ENCODE measurements around the gene DPPA2.
"Not testable (repeated sequence)": the region's sequence is repeated elsewhere in the genome, so short reads cannot be mapped to it uniquely, and the experiment has no call there.

Gene DPPA2

GRCh38 chr3:109316162-109316730, at the start of gene DPPA2:
Gene DPPA2, minus strand, starts transcription at chr3:109316517. Its CDS starts 1,975 bp downstream, at chr3:109314542.
- DNase-seq, result no peak

DNA sequence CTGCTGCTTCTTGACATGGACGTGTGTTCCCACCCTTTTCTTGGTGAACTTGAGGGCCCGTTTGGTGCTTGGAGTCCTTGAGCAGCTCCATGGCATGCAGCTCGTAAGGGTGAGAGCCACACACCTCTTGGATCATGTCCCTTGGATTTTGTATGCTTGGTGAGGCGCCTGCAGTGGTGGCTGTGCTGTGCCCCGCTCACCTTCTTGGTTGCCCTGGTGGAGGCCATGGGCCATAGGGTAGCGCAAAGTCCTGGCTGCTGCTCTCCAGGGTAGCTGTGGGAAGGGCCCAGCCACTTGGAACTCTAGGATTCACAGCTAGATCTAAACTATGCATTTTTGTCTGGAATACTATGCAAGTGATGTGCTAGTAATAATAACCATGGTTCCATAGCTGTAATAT, 47.8 kb upstream of the DPPA2 start:
- DNase-seq, result no peak

DNA sequence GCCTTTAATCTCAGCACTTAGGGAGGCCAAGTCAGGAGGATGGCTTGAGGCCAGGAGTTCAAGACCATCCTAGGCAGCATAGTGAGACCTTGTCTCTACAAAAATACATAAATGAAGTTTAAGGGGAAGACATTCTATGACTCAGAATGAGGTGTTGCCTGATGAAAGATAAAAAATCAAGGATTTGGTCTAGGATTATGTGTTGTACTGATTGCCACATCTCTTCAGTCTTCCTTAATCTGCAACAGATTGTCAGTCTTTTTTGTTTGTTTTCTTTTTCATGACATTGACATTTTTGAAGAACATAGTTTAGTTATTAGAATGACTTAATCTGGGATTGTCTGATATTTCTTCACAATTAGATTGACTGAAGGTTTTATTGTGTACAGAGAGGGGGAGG, 47.3 kb upstream of the DPPA2 start:
- no peak for DNase-seq

- DNase-seq, result no peak
These were observed 46.5 kb upstream of the DPPA2 start for GRCh38 chr3:109362823-109363222.

- DNase-seq, result not testable (repeated sequence)
These were observed 42.5 kb upstream of the DPPA2 start for GRCh38 chr3:109358809-109359208.

DNA sequence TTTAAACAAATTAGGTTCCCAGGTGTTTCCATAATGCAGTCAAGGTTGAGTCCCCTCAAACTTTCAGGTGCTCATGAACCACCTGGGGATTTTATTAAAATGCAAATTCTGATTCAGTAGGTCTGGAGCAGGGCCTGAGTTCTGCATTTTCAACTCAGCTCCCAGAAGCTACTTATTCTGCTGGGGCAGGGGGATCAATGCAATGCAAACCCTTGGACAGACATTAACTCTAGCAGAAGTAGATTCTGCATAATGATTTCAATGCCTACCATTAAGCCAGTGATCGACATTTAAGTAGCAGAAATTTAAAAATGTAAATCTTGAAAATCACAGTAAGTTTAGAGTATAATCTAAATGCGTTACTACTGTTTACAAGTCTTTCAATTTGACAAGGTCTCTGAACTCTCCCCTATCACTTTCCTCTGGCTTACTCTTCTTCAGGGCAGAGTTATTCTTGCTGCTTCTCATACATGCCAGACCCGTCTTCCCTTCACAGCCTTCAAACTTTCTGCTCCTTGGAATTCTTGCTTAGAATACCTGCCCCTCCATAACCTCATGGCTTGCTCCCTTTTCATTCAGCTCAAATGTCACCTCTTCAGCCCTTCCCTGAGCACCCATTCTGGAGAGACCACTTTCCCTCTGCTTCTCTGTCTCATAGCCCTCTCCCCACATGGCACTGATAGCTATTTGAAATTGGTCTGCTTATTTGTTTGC, 40.3 kb upstream of the DPPA2 start:
- DNase-seq, result no peak

DNA sequence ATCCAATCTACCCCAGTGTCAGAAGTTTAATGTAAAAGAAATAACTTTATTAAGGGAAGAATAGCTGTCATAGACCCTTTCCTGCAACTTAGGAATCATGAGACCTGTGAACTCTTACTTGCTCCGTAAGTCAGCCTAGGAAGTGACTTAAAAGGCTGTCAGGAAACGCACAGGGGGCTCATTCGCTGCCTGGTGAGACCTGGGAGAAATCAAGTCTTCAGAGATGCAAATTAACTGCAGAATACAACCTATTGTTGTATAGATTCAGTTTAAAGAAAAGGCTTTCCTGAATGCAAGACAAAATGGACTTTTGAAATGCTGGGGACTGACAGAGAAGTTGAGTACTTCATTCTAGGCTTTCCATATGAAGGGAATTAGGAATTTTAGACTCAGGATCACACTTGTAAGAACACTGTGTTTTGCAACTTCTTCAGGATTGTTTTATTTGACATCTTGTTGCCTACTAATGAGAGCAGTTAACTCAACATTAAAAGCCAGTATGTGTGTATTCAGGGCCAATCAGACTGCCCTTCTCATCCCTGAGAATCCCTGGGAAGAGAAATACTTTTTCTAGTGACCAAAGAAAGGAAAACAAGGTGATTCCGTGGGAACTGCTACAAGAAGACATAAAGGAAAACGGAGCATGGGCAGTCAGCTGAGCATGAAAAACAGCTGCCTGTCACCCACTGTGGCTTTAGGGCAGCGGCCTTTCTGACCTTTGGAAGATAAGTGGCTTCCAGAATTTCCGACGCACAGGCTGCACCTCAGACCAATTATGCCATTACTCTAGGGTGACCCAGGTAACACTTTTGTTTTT, 39.5 kb upstream of the DPPA2 start:
- no peak for DNase-seq

- no peak for DNase-seq
These were observed 36.7 kb upstream of the DPPA2 start for GRCh38 chr3:109353057-109353456.

DNA sequence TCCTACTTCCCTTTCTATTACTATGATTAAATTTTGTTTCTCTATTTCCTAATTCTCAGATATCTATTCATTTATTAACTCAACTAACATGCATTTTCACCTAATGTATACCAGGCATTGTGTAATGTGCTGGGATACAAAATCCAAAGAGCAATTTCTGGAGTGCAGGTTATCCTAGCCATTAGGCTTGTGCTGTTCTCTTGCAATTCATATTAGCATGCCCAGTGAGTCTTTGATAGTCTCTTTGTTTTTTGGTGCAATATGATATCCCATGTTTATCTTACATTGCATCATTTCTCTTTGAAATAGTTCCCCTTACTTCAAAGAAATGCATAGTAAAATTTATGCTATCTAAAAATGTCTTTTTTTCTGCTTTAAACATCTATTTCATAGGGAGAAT, 34.9 kb upstream of the DPPA2 start:
- no peak for DNase-seq

- DNase-seq, result no peak
These were observed 30.5 kb upstream of the DPPA2 start for GRCh38 chr3:109346770-109347295.

DNA sequence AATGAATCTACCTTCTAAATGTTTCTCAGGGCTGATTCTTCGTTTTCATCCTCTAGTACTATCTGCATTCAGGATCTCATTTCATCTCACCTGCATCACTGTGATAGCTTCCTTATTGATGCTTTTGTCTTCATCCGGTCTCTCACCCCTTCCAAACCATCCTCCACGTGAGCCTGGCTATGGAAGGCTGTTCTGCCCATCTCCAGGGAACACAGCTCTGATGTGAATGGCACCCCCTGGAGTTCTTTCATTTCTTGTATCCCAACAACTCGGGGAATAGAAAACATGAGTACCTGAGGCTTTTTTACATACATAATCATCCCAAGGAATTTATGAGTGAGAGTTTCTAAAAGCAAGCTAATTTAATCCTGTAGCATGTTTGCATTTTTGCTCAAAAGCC, 29.8 kb upstream of the DPPA2 start:
- DNase-seq, result no peak

- no peak for DNase-seq
These were observed 23.7 kb upstream of the DPPA2 start for GRCh38 chr3:109339714-109340648.

GRCh38 chr3:109339197-109339596, 22.9 kb upstream of the DPPA2 start:
- DNase-seq, result no peak

- DNase-seq, result no peak
These were observed 22.0 kb upstream of the DPPA2 start for GRCh38 chr3:109338322-109338721.

- DNase-seq, result no peak
These were observed 21.1 kb upstream of the DPPA2 start, which contains the start of gene DPPA4 for GRCh38 chr3:109337393-109337792. Gene DPPA4, minus strand, starts transcription at chr3:109337546. Its CDS starts 29 bp downstream, at chr3:109337517.

DNA sequence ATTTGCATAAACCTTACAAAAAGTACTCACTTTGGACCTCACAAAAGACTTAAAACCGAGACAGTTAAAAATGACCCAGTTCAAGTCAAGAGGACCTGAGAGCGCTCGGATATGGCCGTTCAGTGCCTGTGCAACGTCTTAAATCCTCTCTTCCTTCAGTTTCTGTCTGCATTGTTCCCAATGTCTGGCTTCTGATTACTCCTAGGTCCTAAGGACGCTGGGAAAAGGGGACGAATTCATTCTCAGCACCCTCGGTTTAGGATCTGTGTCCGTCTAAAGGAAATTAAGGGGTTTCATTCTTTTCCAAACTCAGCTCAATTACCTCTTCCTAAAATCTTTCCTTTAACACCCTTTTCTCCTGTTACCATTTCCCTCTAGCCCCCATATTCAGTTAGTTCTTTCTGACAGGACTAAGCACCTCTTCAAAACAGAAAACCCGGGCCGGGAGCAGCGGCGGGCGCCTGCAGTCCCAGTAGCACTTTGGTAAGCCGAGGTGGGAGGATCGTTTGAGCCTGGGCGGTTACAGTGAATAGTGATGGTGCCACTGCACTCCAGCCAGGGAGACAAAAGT, 20.1 kb upstream of the DPPA2 start:
- DNase-seq, result peak; percentile 5

GRCh38 chr3:109334572-109334971, 18.3 kb upstream of the DPPA2 start:
- DNase-seq, result no peak

- no peak for DNase-seq
These were observed 15.4 kb upstream of the DPPA2 start for GRCh38 chr3:109331692-109332091.

DNA sequence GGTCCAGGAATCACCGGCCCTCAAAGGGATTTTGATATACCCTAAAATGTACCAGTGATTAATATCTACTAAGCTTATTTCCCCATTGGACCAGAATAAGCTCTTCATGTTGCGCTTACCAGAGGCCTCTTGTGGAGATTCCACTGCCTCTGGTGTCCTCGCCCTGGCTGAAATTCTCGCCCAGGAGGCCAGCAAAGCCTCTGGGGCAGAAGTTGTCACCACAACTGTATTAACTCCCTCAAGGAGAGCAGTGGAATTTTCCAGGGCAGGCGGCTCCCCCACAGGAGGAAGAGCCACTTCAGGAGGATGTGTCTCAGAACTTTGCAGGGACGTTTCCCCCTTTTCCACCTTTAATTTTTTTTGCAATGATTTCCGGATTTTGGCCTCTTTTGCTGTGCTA, 14.1 kb upstream of the DPPA2 start:
- DNase-seq, result no peak

DNA sequence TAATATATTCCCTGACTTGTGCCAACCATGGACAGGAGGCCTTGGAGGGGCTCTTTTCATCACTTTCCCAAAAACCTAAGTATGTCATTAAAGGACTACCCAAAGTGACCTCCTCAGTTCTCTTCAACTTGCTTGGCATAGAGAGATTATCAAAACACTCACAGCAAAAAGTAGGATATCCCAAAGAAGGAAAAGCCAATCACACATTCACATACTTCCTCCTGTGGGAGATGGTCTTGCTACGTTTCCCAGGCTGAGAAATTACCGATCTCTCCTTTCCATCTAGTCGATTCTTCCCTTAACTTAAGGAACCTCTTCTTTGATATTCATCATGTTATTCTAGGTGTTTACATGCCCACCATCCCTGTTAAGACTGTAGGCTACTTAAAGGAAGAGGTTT, 11.9 kb upstream of the DPPA2 start:
- DNase-seq, result no peak

GRCh38 chr3:109325657-109326056, 9.3 kb upstream of the DPPA2 start:
- DNase-seq, result no peak

DNA sequence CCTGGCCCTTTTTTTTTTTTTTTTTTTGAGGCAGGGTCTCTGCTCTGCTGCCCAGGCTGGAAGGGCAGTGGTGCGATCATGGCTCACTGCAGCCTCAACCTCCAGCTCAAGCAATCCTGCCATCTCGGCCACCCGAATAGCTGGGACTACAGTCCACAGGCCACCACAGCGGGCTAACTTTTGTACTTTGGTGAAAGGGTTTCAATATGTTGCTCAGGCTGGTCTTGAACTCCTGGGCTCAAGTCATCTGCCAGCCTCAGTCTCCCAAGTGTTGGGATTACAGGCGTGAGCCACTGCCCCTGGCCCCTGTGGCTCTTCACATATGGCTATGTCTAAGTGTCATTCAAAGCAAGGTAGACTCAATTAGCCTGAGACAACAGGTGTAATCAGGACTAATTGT, 8.8 kb upstream of the DPPA2 start:
- DNase-seq, result no peak
